ENCODE results near the gene SEBOX.

The SEBOX gene

DNA sequence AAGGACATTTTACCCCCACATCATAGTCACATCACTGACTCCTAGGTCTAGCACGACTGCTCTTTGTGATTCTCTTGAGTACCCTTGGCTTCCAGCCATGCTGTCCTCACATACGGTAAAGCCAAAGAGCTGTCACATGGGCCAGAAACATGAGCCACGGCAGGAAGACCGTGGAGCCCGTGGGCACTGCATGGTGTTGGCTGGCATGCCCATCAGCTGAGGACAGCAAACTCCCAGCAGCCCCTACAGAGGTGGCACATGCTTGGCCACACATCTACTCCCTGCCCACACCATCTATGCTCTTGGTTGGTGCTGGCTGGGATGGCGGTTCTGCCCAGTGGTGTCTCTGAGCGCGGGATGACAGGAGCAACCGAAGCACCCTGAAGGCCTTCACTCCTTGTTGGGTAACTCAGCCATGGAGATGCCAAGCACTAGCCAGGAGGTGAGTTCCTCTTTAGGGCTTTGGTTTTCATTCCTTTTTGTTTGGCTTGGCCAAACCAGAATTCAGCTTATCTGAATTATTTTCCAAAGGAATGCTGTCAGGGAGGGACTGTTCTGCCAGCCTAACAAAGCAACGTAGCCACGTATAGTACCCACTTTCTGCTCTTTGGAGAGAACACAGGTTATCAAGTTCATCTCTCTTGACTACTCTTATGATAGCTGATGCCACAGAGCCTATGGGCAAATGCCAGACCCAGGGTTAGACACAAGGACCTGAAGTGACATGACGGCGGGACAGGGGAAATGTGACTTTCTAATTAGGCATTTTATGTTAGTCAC, 19.4 kb downstream of the SEBOX start:
- POLR2A ChIA-PET, result interaction anchor here (0.9 to 4.0 kb wide), 7 partner anchors 9 to 60 kb away, joined by 3 to 36 read pairs (median 8); partner anchors contain the start of genes IFT20, POLDIP2, SLC46A1 and TNFAIP1
- DNase-seq (ENCODE audit: extremely low spot score), result no peak
- TF ChIP-seq L3MBTL2 (conservative IDR thresholded peaks at IDR 0.05) (no peak), FOXK2 (IDR thresholded peaks at IDR 0.05) (no peak), ZNF384 (IDR thresholded peaks at IDR 0.05) (no peak)
- CTCF ChIA-PET, result interaction anchor here (0.6 to 1.1 kb wide), 3 partner anchors 10 to 482 kb away, joined by 3 to 8 read pairs (median 3); partner anchors contain the start of genes IFT20 and TNFAIP1

DNA sequence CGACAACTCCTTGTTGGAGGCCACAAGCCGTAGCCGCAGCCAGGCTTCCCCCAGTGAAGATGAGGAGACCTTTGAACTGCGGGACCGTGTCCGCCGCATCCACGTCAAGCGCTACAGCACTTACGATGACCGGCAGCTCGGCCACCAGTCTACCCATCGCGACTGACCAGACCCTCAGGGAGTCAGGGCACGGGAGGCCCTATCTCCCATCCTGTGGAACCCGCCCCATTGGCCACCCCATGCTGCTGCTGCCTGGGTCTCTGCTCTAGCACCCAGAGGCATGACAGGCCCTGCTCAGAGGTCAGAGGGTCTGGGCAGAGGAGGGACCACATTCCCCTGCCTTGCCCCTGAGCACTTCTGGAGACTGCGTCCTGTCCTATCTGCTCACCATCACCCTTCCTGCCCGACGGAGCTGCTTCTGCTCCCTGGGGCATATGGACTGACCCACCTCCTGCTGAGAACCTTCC, 20.5 kb downstream of the SEBOX start:
- DNase-seq (ENCODE audit: extremely low spot score), result no peak
- ChIA-PET POLR2A (interaction anchor here (1.2 to 3.0 kb wide), 4 partner anchors 9 to 26 kb away, joined by 3 to 18 read pairs (median 11); partner anchors contain the start of genes IFT20, POLDIP2, TNFAIP1 and VTN), CTCF (no interaction called here)
- no peak for TF ChIP-seq L3MBTL2 (conservative IDR thresholded peaks at IDR 0.05)
- no peak for TF ChIP-seq FOXA1 (IDR thresholded peaks at IDR 0.05)
- no peak for TF ChIP-seq SP1 (IDR thresholded peaks at IDR 0.05)
- no peak for TF ChIP-seq ZNF384 (IDR thresholded peaks at IDR 0.05)
- TF ChIP-seq FOXK2 (IDR thresholded peaks at IDR 0.05), result no peak
- no peak for TF ChIP-seq HDGF (IDR thresholded peaks at IDR 0.05; ENCODE audit: borderline replicate concordance)
- TF ChIP-seq, protein P1, sequence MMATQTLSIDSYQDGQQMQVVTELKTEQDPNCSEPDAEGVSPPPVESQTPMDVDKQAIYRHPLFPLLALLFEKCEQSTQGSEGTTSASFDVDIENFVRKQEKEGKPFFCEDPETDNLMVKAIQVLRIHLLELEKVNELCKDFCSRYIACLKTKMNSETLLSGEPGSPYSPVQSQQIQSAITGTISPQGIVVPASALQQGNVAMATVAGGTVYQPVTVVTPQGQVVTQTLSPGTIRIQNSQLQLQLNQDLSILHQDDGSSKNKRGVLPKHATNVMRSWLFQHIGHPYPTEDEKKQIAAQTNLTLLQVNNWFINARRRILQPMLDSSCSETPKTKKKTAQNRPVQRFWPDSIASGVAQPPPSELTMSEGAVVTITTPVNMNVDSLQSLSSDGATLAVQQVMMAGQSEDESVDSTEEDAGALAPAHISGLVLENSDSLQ (IDR thresholded peaks at IDR 0.05), result no peak
- no peak for TF ChIP-seq ELF4 (IDR thresholded peaks at IDR 0.05)
- no peak for TF ChIP-seq ARNT (IDR thresholded peaks at IDR 0.05)

DNA sequence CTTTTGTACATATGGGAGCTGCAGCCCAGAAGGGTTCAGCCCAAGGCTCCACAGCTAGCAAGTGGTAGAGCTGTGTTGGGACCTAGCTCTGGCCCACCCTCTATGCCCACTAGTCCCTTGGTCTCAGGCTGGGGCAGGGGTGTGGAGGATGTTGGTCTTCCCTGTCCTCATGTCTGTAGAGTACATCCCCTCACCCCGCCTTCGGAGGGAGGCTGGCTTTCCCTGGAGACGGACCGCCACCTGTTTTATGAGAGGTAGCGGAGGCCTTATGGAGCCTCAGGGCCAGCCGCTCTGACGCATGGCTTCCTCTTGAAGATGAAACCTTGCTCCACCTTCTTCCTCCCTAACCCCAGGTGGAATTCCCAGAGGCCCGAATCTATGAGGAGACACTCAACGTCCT, 21.0 kb downstream of the SEBOX start:
- POLR2A ChIA-PET, result interaction anchor here (1.0 to 3.0 kb wide), 4 partner anchors 8 to 24 kb away, joined by 4 to 18 read pairs (median 11); partner anchors contain the start of genes IFT20, POLDIP2 and TNFAIP1
- DNase-seq (ENCODE audit: extremely low spot score), result no peak
- TF ChIP-seq, protein P1 (IDR thresholded peaks at IDR 0.05), result no peak
- TF ChIP-seq ARNT (IDR thresholded peaks at IDR 0.05) (no peak), HDGF (IDR thresholded peaks at IDR 0.05; ENCODE audit: borderline replicate concordance) (no peak), FOXK2 (IDR thresholded peaks at IDR 0.05) (no peak), L3MBTL2 (conservative IDR thresholded peaks at IDR 0.05) (no peak), ZNF384 (IDR thresholded peaks at IDR 0.05) (no peak), FOXM1 (IDR thresholded peaks at IDR 0.05; ENCODE audit: borderline replicate concordance) (no peak), SUZ12 (IDR thresholded peaks at IDR 0.05) (no peak), NFRKB (IDR thresholded peaks at IDR 0.05) (no peak), ELF4 (IDR thresholded peaks at IDR 0.05) (no peak), SP1 (IDR thresholded peaks at IDR 0.05) (no peak), CTBP1 (IDR thresholded peaks at IDR 0.05; ENCODE audit: borderline replicate concordance) (no peak), BHLHE40 (IDR thresholded peaks at IDR 0.05; ENCODE audit: borderline replicate concordance) (no peak)
- CTCF ChIA-PET, result no interaction called here

DNA sequence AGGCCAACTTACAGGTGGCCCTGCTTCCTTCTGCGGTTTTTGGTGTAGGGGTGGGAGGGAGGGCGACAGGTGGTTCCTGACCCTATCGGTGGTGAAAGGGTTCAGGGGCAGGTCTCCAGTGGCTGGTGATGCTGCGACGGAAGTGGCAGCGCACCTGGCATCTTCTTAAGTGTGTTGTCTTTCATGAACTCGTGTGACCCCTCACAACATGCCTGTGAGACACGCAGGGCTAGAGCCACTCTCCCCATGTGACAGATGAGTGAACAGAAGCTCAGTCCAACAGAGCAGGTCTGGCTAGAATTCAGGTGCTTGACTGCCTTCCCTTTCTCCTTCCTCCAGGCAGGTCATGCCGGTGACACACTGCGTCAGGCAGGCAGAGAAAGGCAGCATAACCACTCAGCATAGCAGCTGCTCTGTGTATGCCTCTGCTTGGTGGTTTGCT, 21.5 kb downstream of the SEBOX start:
- CTCF ChIA-PET, result no interaction called here
- POLR2A ChIA-PET, result interaction anchor here (0.9 to 3.0 kb wide), 5 partner anchors 8 to 23 kb away, joined by 3 to 18 read pairs (median 8); partner anchors contain the start of genes IFT20, POLDIP2 and TNFAIP1
- TF ChIP-seq ZNF384 (IDR thresholded peaks at IDR 0.05), result no peak
- no peak for TF ChIP-seq L3MBTL2 (conservative IDR thresholded peaks at IDR 0.05)
- TF ChIP-seq TARDBP (IDR thresholded peaks at IDR 0.05), result no peak
- TF ChIP-seq HDGF (IDR thresholded peaks at IDR 0.05; ENCODE audit: borderline replicate concordance), result no peak
- TF ChIP-seq, protein P1 (IDR thresholded peaks at IDR 0.05), result no peak
- TF ChIP-seq SP1 (IDR thresholded peaks at IDR 0.05), result no peak
- TF ChIP-seq BHLHE40 (IDR thresholded peaks at IDR 0.05; ENCODE audit: borderline replicate concordance), result no peak
- no peak for TF ChIP-seq NFRKB (IDR thresholded peaks at IDR 0.05)
- no peak for TF ChIP-seq CTBP1 (IDR thresholded peaks at IDR 0.05; ENCODE audit: borderline replicate concordance)
- no peak for TF ChIP-seq ARNT (IDR thresholded peaks at IDR 0.05)
- no peak for DNase-seq (ENCODE audit: extremely low spot score)

DNA sequence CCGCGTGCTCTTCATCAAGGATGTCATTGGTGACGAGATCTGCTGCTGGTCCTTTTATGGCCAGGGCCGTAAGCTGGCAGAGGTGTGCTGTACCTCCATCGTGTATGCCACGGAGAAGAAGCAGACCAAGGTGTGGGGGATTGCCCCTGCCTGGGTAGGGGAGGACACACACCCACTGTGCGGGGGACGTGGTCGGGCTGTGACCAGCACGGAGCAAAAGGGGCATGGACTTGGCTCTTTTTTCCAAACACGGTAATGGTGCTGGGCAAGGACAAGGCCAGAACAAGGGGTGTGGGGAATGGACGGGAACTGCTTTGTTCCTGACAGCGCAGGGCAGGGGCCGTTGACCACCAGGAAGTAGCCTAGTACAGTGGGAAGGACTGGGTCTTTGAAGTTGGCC, 22.7 kb downstream of the SEBOX start:
- ChIA-PET POLR2A (interaction anchor here (3.0 kb wide), 1 partner anchor 15 kb away, joined by 18 read pairs; the partner anchor contains the start of gene POLDIP2), CTCF (no interaction called here)

More for the DNA sequence above, 22.7 kb downstream of the SEBOX start:
- no peak for DNase-seq (ENCODE audit: extremely low spot score)
- TF ChIP-seq FOXK2 (IDR thresholded peaks at IDR 0.05) (no peak), L3MBTL2 (conservative IDR thresholded peaks at IDR 0.05) (no peak), HDGF (IDR thresholded peaks at IDR 0.05; ENCODE audit: borderline replicate concordance) (no peak), NFRKB (IDR thresholded peaks at IDR 0.05) (no peak), TARDBP (IDR thresholded peaks at IDR 0.05) (no peak), LEF1 (IDR thresholded peaks at IDR 0.05; ENCODE audit: borderline replicate concordance) (no peak), BHLHE40 (IDR thresholded peaks at IDR 0.05; ENCODE audit: borderline replicate concordance) (no peak), ARNT (IDR thresholded peaks at IDR 0.05) (no peak), ELF4 (IDR thresholded peaks at IDR 0.05) (no peak), CTBP1 (IDR thresholded peaks at IDR 0.05; ENCODE audit: borderline replicate concordance) (no peak), FOXM1 (IDR thresholded peaks at IDR 0.05; ENCODE audit: borderline replicate concordance) (no peak), FOXA1 (IDR thresholded peaks at IDR 0.05) (no peak), ZNF384 (IDR thresholded peaks at IDR 0.05) (no peak), SUZ12 (IDR thresholded peaks at IDR 0.05) (no peak)
- TF ChIP-seq, protein P1 (IDR thresholded peaks at IDR 0.05), result no peak
